Measurements from ENCODE around the gene SLC37A1.
"Not testable (repeated sequence)": the region's sequence is repeated elsewhere in the genome, so short reads cannot be mapped to it uniquely, and the experiment has no call there.

The SLC37A1 gene

DNA sequence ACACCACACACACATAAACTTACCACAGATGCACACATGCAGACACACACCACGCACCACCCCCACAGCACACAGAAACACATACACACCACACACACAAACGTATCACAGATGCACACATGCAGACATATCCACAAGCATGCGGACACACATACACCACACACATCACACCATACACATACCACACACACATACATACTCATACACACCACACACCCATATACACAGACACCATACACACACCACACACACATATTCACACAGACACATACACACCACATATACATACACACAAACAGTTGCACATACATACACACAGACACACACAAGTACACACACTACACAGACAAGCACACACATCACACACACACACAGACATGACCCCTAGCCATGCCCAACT, 102.3 kb downstream of the SLC37A1 start:
- DNase-seq (ENCODE audit: low read depth in 3 of 3): no peak

DNA sequence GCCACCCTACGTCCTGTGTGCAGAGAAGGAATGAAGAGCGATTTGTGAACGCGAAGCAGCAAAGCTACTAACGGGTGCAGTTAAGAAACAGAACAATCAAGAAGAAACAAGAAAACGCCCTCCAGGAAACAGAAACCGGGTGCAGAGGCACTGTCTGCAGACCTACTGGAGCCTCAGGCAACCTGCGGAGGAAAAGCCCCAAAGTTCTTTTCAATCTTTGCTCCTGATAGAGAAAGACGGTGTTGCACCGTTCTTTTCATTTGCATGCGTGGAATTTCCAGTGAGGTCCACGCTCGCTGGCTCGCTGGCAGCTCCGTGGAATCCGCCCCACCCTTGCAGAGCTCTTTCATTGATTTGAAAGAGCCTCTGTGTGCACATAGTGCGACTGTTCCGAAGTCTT, 102.8 kb downstream of the SLC37A1 start:
- DNase-seq (ENCODE audit: low read depth in 3 of 3): no peak

DNA sequence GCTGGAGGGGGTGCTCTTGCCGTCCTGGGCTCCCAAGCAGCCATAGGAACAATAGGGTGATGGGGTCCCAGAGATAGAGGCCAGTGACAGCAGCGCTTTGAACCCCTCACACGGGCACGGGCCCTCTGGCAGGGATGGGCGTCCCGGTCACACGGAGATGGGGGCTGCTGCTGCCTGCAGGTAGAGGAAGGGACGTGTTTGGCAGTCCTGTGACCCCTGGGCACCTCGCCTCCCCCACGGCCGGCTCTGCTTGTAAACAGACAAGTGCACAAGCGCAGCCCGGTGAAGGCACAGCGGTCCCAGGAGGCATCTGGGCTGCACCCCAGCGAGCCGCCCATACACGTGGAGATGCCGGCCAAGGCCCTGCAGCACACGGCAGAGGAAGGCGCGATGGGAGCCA, 103.3 kb downstream of the SLC37A1 start:
- DNase-seq (ENCODE audit: low read depth in 3 of 3): no peak

DNA sequence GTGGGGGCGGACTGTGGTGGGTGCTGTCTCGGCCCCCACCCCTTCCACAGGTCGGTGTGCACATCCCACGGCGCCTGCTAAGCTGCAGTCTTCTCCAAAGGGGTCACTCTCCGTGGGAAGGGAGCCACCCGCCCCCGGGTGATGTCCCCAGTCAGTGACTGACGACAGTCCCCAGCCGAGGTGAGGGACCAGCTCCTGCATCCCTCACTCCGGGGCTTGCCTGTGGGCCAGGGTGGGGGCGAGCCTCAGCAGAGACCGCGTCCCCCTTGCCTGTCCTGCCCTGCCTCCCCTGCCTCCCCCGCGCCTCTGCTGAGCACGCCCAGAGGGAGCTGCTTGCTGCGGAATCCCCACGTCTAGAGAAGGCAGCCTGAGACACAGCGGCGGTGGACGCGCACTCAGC, 103.8 kb downstream of the SLC37A1 start:
- no peak for DNase-seq (ENCODE audit: low read depth in 3 of 3)

DNA sequence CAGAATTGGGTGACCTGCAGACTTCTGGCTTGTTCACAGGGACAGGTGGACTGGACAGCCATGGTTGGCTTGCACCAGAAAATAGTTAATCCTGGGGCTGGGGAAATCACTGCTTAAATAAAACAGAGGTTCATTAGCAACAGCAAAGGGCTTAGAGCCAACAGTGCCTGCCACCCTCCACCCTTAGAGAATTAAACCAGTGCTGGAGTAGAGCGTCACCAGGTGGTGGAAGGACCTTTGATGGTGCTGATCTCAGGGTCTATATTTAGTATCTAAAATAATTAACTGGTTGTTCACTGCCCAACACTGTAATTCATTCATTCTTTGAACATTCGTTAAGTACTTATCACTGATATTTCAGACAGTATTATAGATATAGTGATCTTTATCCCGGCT, 105.1 kb downstream of the SLC37A1 start:
- no peak for DNase-seq (ENCODE audit: low read depth in 3 of 3)

DNA sequence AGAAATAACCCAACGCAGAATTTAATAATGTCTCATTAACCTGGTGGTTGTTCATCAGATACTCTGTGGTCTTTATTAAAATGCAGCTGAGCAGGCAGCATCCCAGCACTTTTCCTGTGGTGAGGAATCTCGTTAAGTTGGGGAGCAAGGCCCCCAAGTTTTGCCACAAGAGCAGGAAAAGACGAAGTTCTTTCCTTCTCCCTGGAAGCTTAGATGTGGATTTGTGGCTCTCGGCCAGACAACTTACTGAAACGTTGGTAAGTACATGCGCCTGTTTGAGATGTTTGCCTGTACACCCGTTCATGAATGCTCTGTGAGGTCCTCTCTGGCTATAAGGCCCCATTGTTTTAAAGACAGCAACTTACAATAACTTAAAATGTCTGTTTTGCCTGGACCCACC, 105.5 kb downstream of the SLC37A1 start:
- no peak for DNase-seq (ENCODE audit: low read depth in 3 of 3)

DNA sequence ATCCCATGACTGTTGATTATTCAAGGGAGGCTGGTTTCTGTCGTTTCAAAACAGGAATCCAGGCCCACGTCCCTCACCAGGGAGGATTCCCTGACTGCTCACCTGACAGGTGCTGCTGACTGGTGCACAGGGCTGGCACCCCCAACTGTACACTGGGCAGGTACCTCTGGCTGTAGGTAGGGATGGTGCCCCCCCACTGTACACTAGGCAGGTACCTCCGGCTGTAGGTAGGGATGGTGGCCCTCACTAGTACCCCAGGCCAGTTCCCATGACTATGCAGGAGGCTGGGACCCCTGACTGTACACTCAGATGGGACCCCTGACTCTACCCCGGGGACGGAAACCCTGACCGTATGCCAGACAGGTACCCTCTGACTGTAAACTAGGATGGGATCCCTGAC, 106.2 kb downstream of the SLC37A1 start:
- no peak for DNase-seq (ENCODE audit: low read depth in 3 of 3)

DNA sequence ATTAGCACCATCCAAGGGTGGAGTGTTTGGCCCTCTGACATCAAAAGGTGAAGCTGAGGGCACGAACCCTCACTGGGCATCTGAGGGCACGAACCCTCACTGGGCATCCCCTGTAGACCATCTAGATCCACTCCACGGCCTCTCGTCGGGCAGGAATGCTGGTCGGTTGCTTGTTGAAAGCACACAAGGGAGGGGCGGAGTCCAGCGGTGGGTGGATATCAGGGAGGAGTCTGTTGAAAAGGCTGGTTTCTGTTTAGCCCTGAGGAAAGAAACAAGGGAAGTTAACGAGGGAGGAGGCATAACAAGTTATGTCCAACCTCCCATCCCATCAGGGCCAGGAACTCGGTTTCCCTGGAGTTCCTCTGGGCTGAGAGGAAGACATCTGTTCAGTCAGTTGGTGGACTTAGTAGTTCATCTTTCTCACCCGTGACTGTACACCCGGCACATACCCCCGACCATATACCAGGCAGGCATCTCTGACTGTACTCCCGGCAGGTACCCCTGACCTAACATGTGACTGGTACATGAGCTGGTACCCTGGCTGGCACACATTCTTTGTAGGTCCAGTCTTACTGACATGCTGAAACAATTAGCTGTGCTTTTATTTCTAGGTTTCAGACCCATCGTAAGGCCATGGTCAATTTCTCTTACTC, 107.6 kb downstream of the SLC37A1 start:
- no peak for DNase-seq (ENCODE audit: low read depth in 3 of 3)

DNA sequence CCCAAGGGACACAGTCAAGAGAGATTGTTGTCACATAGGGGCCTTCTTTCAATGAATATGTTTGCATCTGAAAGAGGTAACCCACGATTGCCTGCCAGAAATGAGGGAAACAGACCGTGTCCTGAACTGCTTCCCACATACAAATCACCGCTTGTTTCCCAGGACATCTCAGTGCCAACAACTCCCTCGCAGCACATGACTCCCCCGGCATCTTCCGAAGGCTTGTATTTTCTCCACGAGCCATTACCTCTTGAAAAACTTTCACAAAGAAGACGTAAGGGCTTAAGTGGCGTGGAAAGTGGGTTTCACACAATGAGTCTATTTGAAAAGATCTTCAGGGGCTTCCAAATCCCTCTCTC, 108.1 kb downstream of the SLC37A1 start:
- DNase-seq (ENCODE audit: low read depth in 3 of 3): no peak

DNA sequence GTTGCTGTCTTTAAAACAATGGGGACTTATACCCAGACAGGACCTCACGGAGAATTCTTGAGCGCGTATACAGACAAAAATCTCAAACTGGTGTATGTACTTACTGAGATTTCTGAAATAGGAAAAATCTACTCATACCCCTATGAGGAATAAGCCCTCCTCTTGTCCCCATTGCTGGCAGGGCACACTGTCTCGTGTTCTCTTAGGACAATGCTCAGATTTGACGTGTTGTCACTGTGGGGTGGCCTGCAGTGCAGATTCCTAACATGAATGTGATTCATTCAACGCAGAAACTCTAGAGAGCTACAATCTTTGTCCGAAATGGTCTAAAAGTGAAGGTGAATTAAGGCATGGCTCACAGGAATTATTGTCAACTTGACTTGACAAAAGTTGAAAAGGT, 108.6 kb downstream of the SLC37A1 start:
- DNase-seq (ENCODE audit: low read depth in 3 of 3): no peak

DNA sequence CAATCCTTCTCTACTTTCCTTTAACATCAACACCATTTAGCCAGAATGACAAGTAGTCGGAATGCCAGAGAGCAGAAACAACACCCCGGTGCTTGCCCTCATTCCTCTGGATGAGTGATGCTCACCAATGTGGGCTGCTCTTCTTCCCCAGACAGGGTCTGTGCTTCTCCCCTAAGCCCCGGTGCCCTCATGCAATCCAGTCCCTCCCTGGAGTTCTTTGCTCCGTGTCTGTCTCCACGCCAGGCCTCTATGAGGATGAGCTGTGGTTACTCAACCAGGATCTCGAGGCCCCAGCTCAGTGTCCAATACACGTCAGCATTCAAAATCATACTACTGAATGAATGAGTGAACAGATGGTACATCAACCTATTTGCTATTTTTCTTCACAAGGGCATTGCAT, 110.0 kb downstream of the SLC37A1 start:
- DNase-seq (ENCODE audit: low read depth in 3 of 3): no peak

DNA sequence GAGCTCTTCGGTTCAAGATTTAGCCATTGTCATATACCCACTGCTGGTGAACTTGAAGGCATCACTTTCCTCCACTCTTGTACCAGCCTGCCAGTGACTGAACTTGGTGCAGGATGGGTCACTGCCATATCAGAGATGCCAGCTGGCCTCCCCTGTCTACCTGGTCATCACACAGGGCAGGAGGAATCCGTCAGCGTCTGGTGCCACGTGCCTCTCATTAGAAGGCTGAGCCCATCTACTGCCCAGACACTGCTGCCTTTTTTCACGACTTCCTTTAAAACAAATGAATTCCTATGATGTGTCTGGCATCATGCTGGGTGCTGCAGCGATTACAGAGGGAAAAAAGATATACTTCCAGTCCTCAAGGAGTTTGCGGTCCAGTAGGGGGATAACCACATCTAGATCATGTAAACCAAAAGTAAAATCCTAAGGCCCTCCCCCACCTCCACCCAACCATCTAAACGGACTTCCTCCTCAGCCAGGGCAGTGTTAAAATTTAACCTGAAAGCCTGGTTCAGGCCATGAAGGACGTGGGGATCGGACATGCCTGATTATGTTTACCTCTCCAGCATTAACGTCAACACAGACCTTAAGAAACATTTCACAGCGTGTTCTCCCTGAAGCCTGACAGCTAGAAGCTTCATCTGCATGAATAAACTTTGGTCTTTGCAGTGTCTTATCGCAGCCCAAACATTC, 110.6 kb downstream of the SLC37A1 start:
- no peak for DNase-seq (ENCODE audit: low read depth in 3 of 3)

DNA sequence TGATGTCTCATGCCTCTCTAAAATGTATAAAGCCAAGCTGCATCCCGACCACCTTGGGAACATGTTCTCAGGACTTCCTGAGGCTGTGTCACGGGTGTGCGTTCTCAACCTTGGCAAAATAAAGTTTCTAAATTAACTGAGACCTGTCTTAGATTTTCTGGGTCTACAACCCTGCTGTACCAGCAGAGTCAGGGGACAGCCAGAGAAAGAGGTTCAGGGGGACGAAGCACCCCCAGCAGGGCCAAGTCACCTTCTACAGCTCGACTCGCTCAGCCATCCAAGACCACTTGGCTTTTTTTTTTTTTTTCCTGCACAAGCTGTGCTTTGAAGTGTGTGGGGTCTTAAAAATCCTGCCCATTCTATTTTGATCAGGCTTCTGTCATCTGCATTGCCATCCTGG, 111.3 kb downstream of the SLC37A1 start:
- DNase-seq (ENCODE audit: low read depth in 3 of 3): no peak

DNA sequence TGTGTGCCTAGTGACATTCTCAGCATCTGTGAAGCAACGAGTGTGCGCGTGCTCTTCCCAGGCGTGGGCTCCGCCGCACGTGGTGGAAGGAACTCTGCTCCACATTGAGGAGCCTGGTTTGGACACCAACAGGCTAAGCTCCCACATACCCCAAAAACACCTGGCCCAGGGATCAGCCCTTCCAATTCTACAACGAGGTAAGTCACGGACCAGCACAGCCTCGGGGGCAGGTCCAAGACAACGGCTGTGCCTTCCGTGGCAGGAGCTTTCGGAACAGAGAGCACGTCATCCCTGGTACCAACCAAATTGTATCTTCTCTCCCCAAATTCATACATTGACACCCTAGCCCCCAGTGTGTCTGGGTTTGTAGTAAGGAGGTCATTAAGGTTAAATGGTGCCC, 112.5 kb downstream of the SLC37A1 start:
- DNase-seq (ENCODE audit: low read depth in 3 of 3): no peak

DNA sequence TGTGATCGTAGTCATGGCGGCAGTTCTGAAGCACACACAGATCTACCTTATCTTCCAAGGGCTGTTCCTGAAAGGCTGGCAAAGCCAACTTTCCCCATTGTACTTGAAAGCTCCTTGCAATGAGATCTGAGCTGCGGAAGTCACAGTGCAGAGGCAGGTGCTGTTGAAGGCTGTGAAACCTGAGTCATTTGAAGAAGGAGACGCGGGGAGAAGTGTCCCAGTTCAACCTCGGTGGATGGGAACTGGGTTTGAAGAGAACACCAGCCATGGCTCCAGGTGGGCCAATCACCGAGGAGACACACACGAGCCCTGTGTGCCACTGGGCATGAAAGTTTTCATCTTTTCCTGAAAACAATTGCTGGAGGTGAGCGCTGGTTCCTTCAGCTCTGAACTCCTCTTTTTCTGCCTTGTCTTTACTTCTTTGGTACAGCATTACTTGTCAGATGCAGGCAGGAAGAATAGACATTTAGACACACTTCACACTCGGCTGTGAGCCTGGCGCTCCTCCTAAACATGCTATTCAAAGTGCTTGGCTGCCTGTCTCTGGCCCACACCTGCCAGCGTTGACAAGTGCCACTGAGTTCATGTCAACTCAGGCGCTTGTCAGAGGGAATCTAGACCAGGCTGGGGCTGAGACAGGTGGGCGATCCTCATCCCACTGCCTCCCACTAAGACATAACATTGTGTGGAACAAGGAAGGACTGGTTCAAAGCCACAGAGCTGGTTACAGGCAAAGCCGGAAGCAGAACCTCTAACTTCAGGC, 114.1 kb downstream of the SLC37A1 start:
- DNase-seq (ENCODE audit: low read depth in 3 of 3): no peak

DNA sequence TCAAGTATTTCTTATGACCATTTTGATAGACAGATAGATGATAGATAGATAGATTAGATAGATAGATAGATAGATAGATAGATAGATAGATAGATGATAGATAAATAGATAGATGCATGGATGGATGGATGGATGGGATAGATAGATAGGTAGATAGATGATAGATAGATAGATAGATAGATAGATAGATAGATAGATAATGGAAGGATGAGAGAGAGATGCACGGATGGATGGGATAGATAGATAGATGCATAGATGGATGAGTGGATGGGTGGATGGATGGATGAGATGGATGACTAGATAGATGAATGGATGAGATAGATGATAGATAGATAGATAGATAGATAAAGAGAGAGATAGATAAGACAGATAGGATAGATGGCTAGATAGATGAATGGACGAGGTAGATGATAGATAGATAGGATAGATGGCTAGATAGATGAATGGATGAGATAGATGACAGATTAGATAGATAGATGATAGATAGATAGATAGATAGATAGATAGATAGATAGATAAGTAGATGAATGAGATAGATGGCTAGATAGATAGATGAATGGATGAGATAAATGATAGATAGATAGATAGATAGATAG, 114.9 kb downstream of the SLC37A1 start:
- DNase-seq (ENCODE audit: low read depth in 3 of 3): not testable (repeated sequence)

DNA sequence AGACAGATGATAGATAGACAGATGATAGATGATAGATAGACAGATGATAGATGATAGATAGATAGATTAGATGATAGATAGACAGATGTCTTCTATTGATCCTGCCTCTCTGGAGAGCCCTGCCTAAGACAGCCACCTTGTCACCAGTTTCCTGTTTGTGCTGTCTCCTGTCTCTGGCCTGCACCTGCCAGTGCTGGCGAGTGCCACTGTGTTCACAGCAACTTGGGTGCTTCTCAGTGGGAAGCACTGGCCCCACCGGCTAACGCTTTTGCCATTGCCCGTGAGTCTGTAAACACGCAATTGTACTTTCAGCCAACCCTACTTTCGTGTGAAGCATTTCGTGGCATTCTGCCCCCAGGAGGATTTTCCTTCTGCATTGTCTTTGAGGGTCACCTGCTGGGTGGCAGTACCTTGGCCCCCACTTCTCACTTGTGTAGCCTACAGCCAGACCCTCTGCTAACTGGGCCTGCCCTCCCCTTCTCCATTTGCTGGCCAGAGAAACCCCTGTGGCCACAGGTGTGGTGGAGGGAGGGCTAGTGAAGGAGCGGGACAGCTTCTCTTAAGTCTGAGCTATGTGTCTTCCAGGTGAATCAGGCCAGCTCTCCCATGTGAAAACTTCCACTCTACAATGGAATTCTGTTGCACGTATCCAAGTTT, 116.4 kb downstream of the SLC37A1 start:
- DNase-seq (ENCODE audit: low read depth in 3 of 3): no peak

DNA sequence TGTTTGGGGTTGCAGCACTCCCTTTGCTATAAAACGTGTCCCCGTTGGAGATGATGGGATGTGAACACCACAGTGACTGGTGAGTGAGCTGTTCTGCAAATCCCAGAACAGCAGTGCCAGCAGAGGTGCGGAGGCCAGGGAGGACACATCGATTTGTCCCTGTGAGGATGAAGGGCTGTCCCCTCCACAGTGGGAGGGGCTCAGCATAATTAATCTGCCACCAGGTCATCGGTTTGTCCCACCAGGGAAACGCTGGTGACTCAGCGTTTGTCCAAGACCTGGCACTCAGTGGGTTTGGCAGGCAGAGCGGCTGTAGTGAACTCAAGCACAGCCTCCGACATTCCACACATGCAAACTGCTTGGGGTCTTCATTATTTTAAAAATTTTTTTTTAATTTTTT, 117.0 kb downstream of the SLC37A1 start:
- DNase-seq (ENCODE audit: low read depth in 3 of 3): no peak

Data from stimulated activated CD4-positive, alpha-beta T cell treated with anti-CD3 and anti-CD28 coated beads, TNF-alpha, amount 100 ng/mL, for 4 hours (primary cell).